ENCODE results near the gene GPC1. TPM values are rescaled to one million over a fixed set of nuclear protein-coding genes. Genes with fewer than 3 reads are reported as not detected.

The GPC1 gene
- total and polyA plus RNA-seq, 12 donors, result 104 to 287 (median 181) TPM

- ATAC-seq (no peak), DNase-seq (peak; percentile 2 to 8)
- no peak for TF ChIP-seq CTCF (IDR thresholded peaks at IDR 0.05)
- Histone ChIP-seq H3K27ac (peak overlapping the region in 1 of 10 donors; percentile 70), H3K36me3 (peaks cover 0 to 36% (median 9%) of the 10 kb centered on the region in 9 donors), H3K9me3 (no peaks in the 10 kb centered on the region), H3K27me3 (no peaks in the 10 kb centered on the region), H3K4me3 (no peak overlapping the region), H3K4me1 (peaks cover 0 to 16% (median 10%) of the 10 kb centered on the region in 9 donors)
- intact Hi-C loops (cut with DNase I), result no loop called here
- 91 to 94% methylated on average over 42 to 43 of the region's 43 CpGs for WGBS, 2 donors
Measured at GRCh38 chr2:240464514-240465241, 29.2 kb downstream of the GPC1 start.

GRCh38 chr2:240465268-240465764 lies 29.9 kb downstream of the GPC1 start:
- Histone ChIP-seq H3K4me1 (peaks cover 0 to 16% (median 10%) of the 10 kb centered on the region in 9 donors), H3K36me3 (peaks cover 0 to 36% (median 9%) of the 10 kb centered on the region in 9 donors), H3K27me3 (no peaks in the 10 kb centered on the region), H3K9me3 (no peaks in the 10 kb centered on the region), H3K27ac (peak overlapping the region in 8 of 10 donors; percentile 26 to 81 (median 72)), H3K4me3 (no peak overlapping the region)
- no peak for ATAC-seq
- intact Hi-C loops (cut with DNase I), result no loop called here
- DNase-seq, result peak; percentile 3 to 14
- no peak for TF ChIP-seq CTCF (IDR thresholded peaks at IDR 0.05)
- 91 to 95% methylated on average over 22 of the region's 22 CpGs for WGBS, 2 donors

GRCh38 chr2:240465765-240466578 lies 30.5 kb downstream of the GPC1 start:
- 48 to 56% methylated on average over 28 of the region's 28 CpGs for WGBS, 2 donors
- H3K27me3 ChIP-seq, result no peaks in the 10 kb centered on the region
- H3K9me3 ChIP-seq, result no peaks in the 10 kb centered on the region
- intact Hi-C loops (cut with DNase I), result no loop called here
- H3K4me1 ChIP-seq, result peaks cover 0 to 16% (median 10%) of the 10 kb centered on the region in 9 donors
- H3K36me3 ChIP-seq, result peaks cover 0 to 36% (median 9%) of the 10 kb centered on the region in 9 donors
- TF ChIP-seq CTCF (IDR thresholded peaks at IDR 0.05), result no peak
- H3K4me3 ChIP-seq, result no peak overlapping the region
- peak overlapping the region in 9 of 10 donors; percentile 20 to 81 (median 70) for H3K27ac ChIP-seq
- ATAC-seq, result peak in 7 of 8 donors; percentile 16 to 63 (median 33)
- DNase-seq, result peak; percentile 20 to 23

- ATAC-seq (peak in 5 of 8 donors; percentile 0 to 10 (median 5)), DNase-seq (peak; percentile 3 to 9)
- WGBS, 2 donors, result 82 to 85% methylated on average over 19 of the region's 19 CpGs
- Histone ChIP-seq H3K9me3 (peaks cover 0 to under 1% (median 0%) of the 10 kb centered on the region in 11 donors), H3K36me3 (peaks cover 0 to 36% (median 9%) of the 10 kb centered on the region in 9 donors), H3K27me3 (no peaks in the 10 kb centered on the region), H3K4me3 (no peak overlapping the region), H3K4me1 (peaks cover 0 to 16% (median 10%) of the 10 kb centered on the region in 9 donors), H3K27ac (peak overlapping the region in 9 of 10 donors; percentile 20 to 81 (median 70))
- intact Hi-C loops (cut with DNase I), result no loop called here
- no peak for TF ChIP-seq CTCF (IDR thresholded peaks at IDR 0.05)
Measured at GRCh38 chr2:240466579-240467148, 31.2 kb downstream of the GPC1 start.

Data from heart right ventricle (tissue), 16 donors.